Stomach (tissue), 4 donors: ENCODE measurements around the gene CCDC83.

Experiments used
- CTCF ChIP-seq, 7 experiments: fragments of 450-650 bp in 4 of 7; fragments of 200-600 bp in 3 of 7; sonication (generic) in 3 of 7; IDR thresholded peaks; one replicate each; pipeline ENCODE4 v1.5.1; 2016 to 2019; ENCODE audit warnings: antibody characterized with exemption in 7 of 7, control low read depth in 2 of 7, mild to moderate bottlenecking in 1 of 7
- EP300 ChIP-seq: sonication (generic); formaldehyde crosslinking; IDR thresholded peaks from one replicate; pipeline ENCODE4 v1.6.1; 2017; ENCODE audit warnings: antibody characterized with exemption
- POLR2A ChIP-seq, 4 donors: fragments of 450-650 bp; IDR thresholded peaks; one replicate each; pipeline ENCODE4 v1.6.1; 2016; ENCODE audit warnings: antibody characterized with exemption in 4 of 4, control low read depth in 2 of 4, mild to moderate bottlenecking in 1 of 4, moderate library complexity in 1 of 4
- POLR2AphosphoS5 ChIP-seq, 3 donors: sonication (generic); formaldehyde crosslinking; IDR thresholded peaks; one replicate each; pipeline ENCODE4 v1.6.1; 2016; ENCODE audit warnings: antibody characterized with exemption in 3 of 3

GRCh38 chr11:85930879-85931366 lies 75.7 kb downstream of the CCDC83 start:
- TF ChIP-seq CTCF (IDR thresholded peaks at IDR 0.05) (no peak), POLR2A (IDR thresholded peaks at IDR 0.05) (no peak), EP300 (no peak), POLR2AphosphoS5 (IDR thresholded peaks at IDR 0.05) (no peak)
